Measurements from ENCODE around the gene SPACA9. TPM values are rescaled to one million over a fixed set of nuclear protein-coding genes. Genes with fewer than 3 reads are reported as not detected.

Gene SPACA9
- total RNA-seq, 1 experiment from 2014 or later = 1.3 TPM

DNA sequence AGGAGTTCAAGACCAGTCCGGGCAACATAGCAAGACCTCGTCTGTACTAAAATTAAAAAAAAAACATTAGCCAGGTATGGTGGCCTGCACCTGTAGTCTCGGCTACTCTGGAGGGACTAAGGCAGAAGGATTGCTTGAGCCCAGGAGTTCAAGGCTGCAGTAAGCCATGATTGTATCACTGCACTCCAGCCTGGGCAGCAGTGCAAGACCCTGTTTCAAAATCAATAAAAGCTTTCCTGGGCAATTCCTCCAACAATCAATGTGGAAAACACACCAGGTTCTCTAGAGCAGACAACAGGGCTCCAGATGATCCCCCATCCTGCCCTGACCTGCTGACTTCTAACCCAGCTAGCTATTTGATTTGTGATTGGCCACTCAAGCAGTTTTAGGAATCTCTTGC, 1.8 kb upstream of the SPACA9 start:
- no CpG with 5 or more reads among the region's 3 CpGs for WGBS (ENCODE audit: extremely low coverage, insufficient read length, low lambda C conversion rate)

More for the DNA sequence above, 1.8 kb upstream of the SPACA9 start:
- H3K27ac ChIP-seq (ENCODE audit: insufficient read length, low read depth, low read length) = no peak overlapping the region
- no peak overlapping the region for H3K14ac ChIP-seq (ENCODE audit: insufficient read depth, low read length)
- H2BK20ac ChIP-seq (ENCODE audit: low read depth, low read length, poor library complexity, severe bottlenecking) = no peak overlapping the region
- H3K23ac ChIP-seq (ENCODE audit: insufficient read length, low read depth, low read length) = no peak overlapping the region
- H3K4ac ChIP-seq (ENCODE audit: low read depth, low read length) = no peak overlapping the region
- no peak overlapping the region for H2BK12ac ChIP-seq (ENCODE audit: insufficient read length, low read depth, low read length)
- TF ChIP-seq, protein P1, sequence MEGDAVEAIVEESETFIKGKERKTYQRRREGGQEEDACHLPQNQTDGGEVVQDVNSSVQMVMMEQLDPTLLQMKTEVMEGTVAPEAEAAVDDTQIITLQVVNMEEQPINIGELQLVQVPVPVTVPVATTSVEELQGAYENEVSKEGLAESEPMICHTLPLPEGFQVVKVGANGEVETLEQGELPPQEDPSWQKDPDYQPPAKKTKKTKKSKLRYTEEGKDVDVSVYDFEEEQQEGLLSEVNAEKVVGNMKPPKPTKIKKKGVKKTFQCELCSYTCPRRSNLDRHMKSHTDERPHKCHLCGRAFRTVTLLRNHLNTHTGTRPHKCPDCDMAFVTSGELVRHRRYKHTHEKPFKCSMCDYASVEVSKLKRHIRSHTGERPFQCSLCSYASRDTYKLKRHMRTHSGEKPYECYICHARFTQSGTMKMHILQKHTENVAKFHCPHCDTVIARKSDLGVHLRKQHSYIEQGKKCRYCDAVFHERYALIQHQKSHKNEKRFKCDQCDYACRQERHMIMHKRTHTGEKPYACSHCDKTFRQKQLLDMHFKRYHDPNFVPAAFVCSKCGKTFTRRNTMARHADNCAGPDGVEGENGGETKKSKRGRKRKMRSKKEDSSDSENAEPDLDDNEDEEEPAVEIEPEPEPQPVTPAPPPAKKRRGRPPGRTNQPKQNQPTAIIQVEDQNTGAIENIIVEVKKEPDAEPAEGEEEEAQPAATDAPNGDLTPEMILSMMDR (conservative IDR thresholded peaks at IDR 0.05) = no peak
- H3K4me1 ChIP-seq (ENCODE audit: insufficient read depth, low read length) = no peaks in the 10 kb centered on the region
- no peak overlapping the region for H3K4me2 ChIP-seq (ENCODE audit: insufficient read depth, insufficient read length, low read length)
- no peak overlapping the region for H2BK15ac ChIP-seq (ENCODE audit: low read depth, low read length)
- no peak overlapping the region for H2BK5ac ChIP-seq (ENCODE audit: insufficient read length, low read length)
- Mint-ChIP-seq H3K4me1 (peaks cover 0 to 3% of the 10 kb centered on the region in 2 experiments; a peak in 1 of 4 replicates), H3K27ac (no peak overlapping the region), H3K27me3 (ENCODE audit: low read depth) (peaks cover 47% of the 10 kb centered on the region), H3K9me3 (no peaks in the 10 kb centered on the region), H3K4me3 (peak overlapping the region; percentile 74 to 82), H3K36me3 (ENCODE audit: insufficient read depth in 1 of 3, low read depth in 3 of 3) (no peaks in the 10 kb centered on the region; a peak in 1 of 7 replicates)
- H4K5ac ChIP-seq (ENCODE audit: insufficient read length, low read depth, low read length) = no peak overlapping the region
- H4K20me1 ChIP-seq (ENCODE audit: control insufficient read depth, insufficient read depth, insufficient read length) = no peaks in the 10 kb centered on the region
- no peak for DNase-seq
- H4K8ac ChIP-seq (replicated peaks; ENCODE audit: insufficient read length, low read depth, low read length) = no peak overlapping the region
- H2AK5ac ChIP-seq (ENCODE audit: insufficient read length, low read length) = no peak overlapping the region
- peaks cover 4% of the 10 kb centered on the region for H3K23me2 ChIP-seq (ENCODE audit: insufficient read length, low read depth, low read length, poor library complexity, severe bottlenecking)
- H2BK120ac ChIP-seq (ENCODE audit: low read depth, low read length, poor library complexity, severe bottlenecking) = no peak overlapping the region
- H3K18ac ChIP-seq (ENCODE audit: insufficient read length, low read depth, low read length) = no peak overlapping the region
- no peak overlapping the region for H3T11ph ChIP-seq (ENCODE audit: low read length)
- no peak overlapping the region for H3K56ac ChIP-seq (ENCODE audit: insufficient read length, low read depth, low read length)
- H3K9ac ChIP-seq (ENCODE audit: extremely low read depth, insufficient read length, low read length) = no peak overlapping the region
- H3K27me3 ChIP-seq (ENCODE audit: insufficient read depth, low read length) = no peaks in the 10 kb centered on the region
- no peaks in the 10 kb centered on the region for H3K9me3 ChIP-seq (ENCODE audit: control insufficient read depth, low read depth, low read length)
- H4K91ac ChIP-seq (ENCODE audit: insufficient read length, low read depth, low read length) = no peak overlapping the region
- no peak overlapping the region for H2AFZ ChIP-seq (ENCODE audit: low read length)
- H3K79me1 ChIP-seq (ENCODE audit: insufficient read depth, low read depth, low read length, poor library complexity, severe bottlenecking) = no peaks in the 10 kb centered on the region
- H3K79me2 ChIP-seq (ENCODE audit: insufficient read depth, low read length) = no peaks in the 10 kb centered on the region

Measured in H9 (cell line).